GM21786 (cell line): ENCODE results near the gene CDH15.

Source experiments
- ATAC-seq: cut with Tn5 transposase; IDR thresholded peaks from one replicate; pipeline ENCODE4 v1.9.1; 2021; ENCODE audit not compliant: unreplicated experiment

The CDH15 gene

GRCh38 chr16:89197633-89198416 is 26.3 kb downstream of the CDH15 start:
- no peak for ATAC-seq

GRCh38 chr16:89198417-89199240 is 27.1 kb downstream of the CDH15 start:
- no peak for ATAC-seq

GRCh38 chr16:89199241-89200123 is 27.9 kb downstream of the CDH15 start:
- no peak for ATAC-seq

GRCh38 chr16:89200124-89200849 is 28.7 kb downstream of the CDH15 start, which contains the start of gene SLC22A31:
TSS of gene SLC22A31 (minus strand) at chr16:89200537. CDS start at chr16:89200501, 36 bp downstream.
- ATAC-seq: no peak

GRCh38 chr16:89200850-89201411 is 29.4 kb downstream of the CDH15 start:
- no peak for ATAC-seq

GRCh38 chr16:89201439-89202377 is 30.2 kb downstream of the CDH15 start:
- ATAC-seq: no peak

- no peak for ATAC-seq
Observed at GRCh38 chr16:89202422-89203215, 31.1 kb downstream of the CDH15 start.

GRCh38 chr16:89207993-89208392 is 36.4 kb downstream of the CDH15 start:
- no peak for ATAC-seq

GRCh38 chr16:89209522-89210044 is 38.0 kb downstream of the CDH15 start:
- no peak for ATAC-seq

GRCh38 chr16:89210165-89210903 is 38.8 kb downstream of the CDH15 start:
- ATAC-seq: no peak

GRCh38 chr16:89210904-89211515 is 39.5 kb downstream of the CDH15 start:
- no peak for ATAC-seq

- peak; percentile 49 for ATAC-seq
Observed at GRCh38 chr16:89216315-89217137, 45.0 kb downstream of the CDH15 start.

GRCh38 chr16:89217138-89217387 is 45.5 kb downstream of the CDH15 start:
- ATAC-seq: no peak

GRCh38 chr16:89217388-89218191 is 46.0 kb downstream of the CDH15 start, which contains the start of gene ZNF778:
TSS of gene ZNF778 (plus strand) at chr16:89217703. CDS start at chr16:89221128, 3,425 bp downstream.
- ATAC-seq: peak; percentile 77

- no peak for ATAC-seq
Observed at GRCh38 chr16:89219365-89219764, 47.8 kb downstream of the CDH15 start.
